GM10266 (cell line): Measurements from ENCODE around the gene URB2.
A peak's percentile ranks its signal among the peaks of the same experiment; 100 is the strongest.
"Not testable (repeated sequence)": the region's sequence is repeated elsewhere in the genome, so short reads cannot be mapped to it uniquely, and the experiment has no call there.

Experiments used
- DNase-seq: peaks from one replicate; pipeline ENCODE4 v3.0.0; 2012; ENCODE audit errors: extremely low spot score
- TF ChIP-seq, protein P1 (sequence below): IDR thresholded peaks from 2 replicates; pipeline ENCODE4 v1.5.1; 2012; ENCODE audit warnings: mild to moderate bottlenecking, low read depth; ENCODE audit not compliant: control insufficient read depth, insufficient read depth; ENCODE audit errors: missing control alignments

URB2 gene

DNA sequence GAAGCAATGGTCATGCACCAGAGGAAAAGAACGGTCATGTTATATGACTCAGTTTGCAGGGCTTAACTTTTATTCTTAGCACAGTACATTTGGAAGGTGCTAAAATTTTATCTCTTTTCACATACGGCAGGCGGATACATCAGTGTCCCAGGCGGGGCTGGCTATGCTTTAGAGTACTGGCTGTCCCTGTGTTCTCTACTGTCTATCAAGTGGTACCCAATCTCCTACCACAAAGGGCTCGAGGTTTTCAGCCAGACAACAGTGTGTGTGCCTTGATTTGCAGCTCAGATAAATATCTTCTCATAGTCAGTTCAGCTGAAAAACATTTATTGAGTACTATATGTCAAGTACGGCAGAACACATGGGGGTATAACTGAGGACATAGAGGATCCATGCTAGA, 65.3 kb downstream of the URB2 start:
- no peak for DNase-seq
- TF ChIP-seq, protein P1, sequence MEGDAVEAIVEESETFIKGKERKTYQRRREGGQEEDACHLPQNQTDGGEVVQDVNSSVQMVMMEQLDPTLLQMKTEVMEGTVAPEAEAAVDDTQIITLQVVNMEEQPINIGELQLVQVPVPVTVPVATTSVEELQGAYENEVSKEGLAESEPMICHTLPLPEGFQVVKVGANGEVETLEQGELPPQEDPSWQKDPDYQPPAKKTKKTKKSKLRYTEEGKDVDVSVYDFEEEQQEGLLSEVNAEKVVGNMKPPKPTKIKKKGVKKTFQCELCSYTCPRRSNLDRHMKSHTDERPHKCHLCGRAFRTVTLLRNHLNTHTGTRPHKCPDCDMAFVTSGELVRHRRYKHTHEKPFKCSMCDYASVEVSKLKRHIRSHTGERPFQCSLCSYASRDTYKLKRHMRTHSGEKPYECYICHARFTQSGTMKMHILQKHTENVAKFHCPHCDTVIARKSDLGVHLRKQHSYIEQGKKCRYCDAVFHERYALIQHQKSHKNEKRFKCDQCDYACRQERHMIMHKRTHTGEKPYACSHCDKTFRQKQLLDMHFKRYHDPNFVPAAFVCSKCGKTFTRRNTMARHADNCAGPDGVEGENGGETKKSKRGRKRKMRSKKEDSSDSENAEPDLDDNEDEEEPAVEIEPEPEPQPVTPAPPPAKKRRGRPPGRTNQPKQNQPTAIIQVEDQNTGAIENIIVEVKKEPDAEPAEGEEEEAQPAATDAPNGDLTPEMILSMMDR = no peak

DNA sequence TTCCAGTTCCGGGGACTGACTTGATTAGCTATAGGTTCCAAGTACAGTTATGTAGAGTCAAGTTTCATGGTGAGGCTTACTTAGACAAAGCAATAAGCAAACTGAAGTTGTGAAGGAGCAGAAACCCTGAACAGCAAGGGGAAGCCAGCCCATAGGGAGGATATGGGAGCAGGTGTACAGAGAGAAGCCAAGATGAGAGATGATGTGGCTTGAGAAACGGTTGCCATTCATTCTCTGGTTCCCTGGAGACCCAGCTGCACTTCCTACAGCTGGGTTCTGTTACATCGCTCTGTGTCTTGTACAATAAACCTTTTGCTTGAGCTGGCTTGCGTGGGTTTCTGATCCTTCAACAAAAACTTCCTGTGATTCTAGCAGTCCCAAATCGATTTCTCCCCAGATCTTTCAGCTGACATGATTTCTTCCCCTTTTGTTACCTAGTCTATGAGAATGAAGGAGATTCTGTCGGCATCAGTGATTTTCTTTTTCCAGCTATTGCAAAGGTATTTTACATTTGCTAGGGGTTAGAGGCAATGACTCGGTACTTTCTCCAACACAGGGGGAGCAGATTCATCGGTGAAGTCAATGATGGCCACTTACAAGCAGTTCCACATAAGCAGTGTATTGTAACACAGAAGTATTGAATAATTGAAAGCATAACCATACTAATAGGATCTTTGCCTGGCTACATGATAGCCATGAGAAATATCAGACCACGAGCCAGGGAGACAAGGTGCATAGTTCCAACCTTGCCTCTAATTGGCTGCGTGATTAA, 67.3 kb downstream of the URB2 start:
- DNase-seq = peak; percentile 17
- TF ChIP-seq, protein P1 = no peak

GRCh38 chr1:229694053-229694693, 68.1 kb downstream of the URB2 start:
- no peak for DNase-seq
- TF ChIP-seq, protein P1 = no peak

DNA sequence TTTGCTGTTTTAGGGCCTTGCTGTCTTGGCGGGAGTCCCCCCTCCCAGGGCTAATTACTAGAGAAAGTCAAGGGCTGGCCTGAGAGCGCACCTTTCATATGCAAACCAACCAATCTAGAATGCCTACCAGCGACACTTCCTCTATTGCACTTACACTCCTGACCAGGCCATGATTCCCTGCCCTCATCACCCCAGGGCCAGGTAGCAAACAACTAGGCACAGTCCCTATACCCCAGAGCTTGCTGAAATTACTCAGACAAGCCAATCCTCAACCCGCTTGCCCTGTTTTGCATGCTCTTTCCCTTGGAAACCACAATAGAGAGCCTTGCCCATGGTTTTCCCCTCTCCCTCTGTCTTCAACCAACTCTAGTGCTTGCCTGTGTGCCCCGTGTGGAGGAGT, 70.3 kb downstream of the URB2 start:
- TF ChIP-seq, protein P1 = no peak
- DNase-seq = no peak

GRCh38 chr1:229699613-229700267, 73.7 kb downstream of the URB2 start:
- TF ChIP-seq, protein P1 = no peak
- DNase-seq = no peak

DNA sequence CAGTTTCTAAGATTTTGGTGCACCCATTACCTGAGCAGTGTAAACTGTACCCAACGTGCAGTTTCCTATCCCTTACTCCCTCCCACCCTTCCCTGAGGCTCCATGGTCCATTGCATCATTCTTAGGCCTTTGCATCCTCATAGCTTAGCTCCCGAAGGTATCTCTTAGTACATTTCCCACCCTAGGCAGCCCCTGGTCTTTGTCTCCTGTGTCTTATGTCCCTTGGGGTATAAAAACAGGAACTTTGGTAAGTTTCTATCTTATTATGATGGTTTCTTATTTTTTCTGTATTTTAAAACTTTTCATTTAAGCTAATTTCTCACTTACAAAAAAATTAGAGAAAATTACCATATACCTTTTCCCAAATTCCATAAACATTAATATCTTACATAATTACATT, 78.1 kb downstream of the URB2 start:
- TF ChIP-seq, protein P1 = no peak
- no peak for DNase-seq

DNA sequence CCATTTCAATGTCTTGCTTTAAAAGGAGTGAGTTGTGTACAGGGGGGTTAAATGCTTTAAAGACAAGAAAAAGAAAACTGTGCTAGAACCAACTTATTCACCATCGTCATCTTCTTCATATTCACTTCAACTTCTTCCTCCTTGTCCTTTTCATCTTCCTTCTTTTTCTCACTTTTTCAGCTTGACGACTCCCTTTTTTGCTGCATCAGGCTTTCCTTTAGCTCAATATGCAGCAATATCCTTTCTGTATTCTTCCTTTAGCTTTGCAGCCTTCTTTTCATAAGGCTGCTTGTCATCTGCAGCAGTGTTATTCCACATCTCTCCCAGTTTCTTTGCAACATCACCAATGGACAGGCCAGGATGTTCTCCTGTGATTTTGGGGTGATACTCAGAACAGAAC, 79.1 kb downstream of the URB2 start:
- DNase-seq = not testable (repeated sequence)

DNA sequence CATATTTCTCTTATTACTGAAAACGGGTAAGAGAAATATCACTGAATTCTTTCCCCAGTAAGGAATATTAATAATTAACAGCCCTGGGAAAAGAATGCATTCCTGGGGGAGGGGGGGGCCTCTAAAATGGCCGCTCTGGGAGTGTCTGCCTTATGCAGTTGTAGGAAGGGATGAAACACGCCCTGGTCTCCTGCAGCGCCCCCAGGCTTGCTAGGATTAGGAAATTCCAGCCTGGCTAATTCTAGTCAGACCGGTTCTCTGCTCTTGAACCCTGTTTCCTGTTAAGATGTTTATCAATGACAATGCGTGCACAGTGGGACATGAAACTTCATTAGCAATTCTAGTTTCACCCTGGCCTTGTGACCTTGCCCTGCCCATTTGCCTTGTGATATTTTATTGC, 81.1 kb downstream of the URB2 start:
- not testable (repeated sequence) for DNase-seq
